K562 (cell line): ENCODE measurements around the gene MYOC. TPM values are rescaled to one million over a fixed set of nuclear protein-coding genes. Genes with fewer than 3 reads are reported as not detected.

ENCODE experiments used
- ATAC-seq: fragments of 200-7000 bp; cut with Tn5 transposase; 3 replicates; pipeline ENCODE4 v1.9.1; 2020; ENCODE audit warnings: moderate library complexity
- BruUV-seq: library from RNA; stranded (reverse); fragments of 400-500 nt; replicated peaks from 2 replicates; lab custom pipeline; 2021; lab: Mats Ljungman, UMichigan
- CTCF ChIA-PET: fragments of 300-600 bp; formaldehyde crosslinking; extraction: SDS; loops from one replicate; lab custom pipeline; 2021; ENCODE audit warnings: low intra/inter-chr PET ratio; lab: Yijun Ruan, JAX
- POLR2A ChIA-PET: fragments of 300-600, 350-650 bp; sonication (Branson Sonifier 250); formaldehyde crosslinking; extraction: SDS; loops from one replicate; lab custom pipeline; 2021; ENCODE audit warnings: antibody characterized with exemption, inconsistent platforms; lab: Yijun Ruan, JAX
- DNase-seq, 4 experiments: peaks; one replicate each; pipeline versions ENCODE4 v3.0.0 to v3.0.0-alpha.2; 2011 to 2018; ENCODE audit warnings: low spot score in 3 of 4, mixed read lengths in 3 of 4; ENCODE audit errors: extremely low read depth in 1 of 4
- FAIRE-seq: peaks from 2 replicates; lab custom pipeline; 2011; peaks lifted over from hg19 to GRCh38; lab: Jason Lieb, UNC
- H2AFZ ChIP-seq: 2 replicates; pipeline ENCODE4 v1.6.0; 2011; ENCODE audit warnings: low read depth, low read length, control low read depth, inconsistent platforms
- H3K27ac ChIP-seq: fragments of 200-600 bp; 3 replicates; pipeline ENCODE4 v1.8.0; 2011; ENCODE audit warnings: low read depth, mild to moderate bottlenecking, control low read depth, inconsistent platforms, low read length, moderate library complexity, mixed read lengths; ENCODE audit errors: extremely low read depth
- H3K27me3 ChIP-seq, 2 experiments: fragments of 300-600 bp in 1 of 2; 2 replicates in 1 of 2; 3 replicates in 1 of 2; pipeline versions ENCODE4 v1.6.0 to v1.8.0; 2011; ENCODE audit warnings: inconsistent platforms in 2 of 2, low read length in 2 of 2, mild to moderate bottlenecking in 1 of 2, mixed read lengths in 1 of 2, moderate library complexity in 1 of 2; ENCODE audit not compliant: control insufficient read depth in 2 of 2, insufficient read depth in 2 of 2
- H3K36me3 ChIP-seq: fragments of 300-600 bp; 3 replicates; pipeline ENCODE4 v1.8.0; 2011; ENCODE audit warnings: mild to moderate bottlenecking, low read length, inconsistent platforms; ENCODE audit not compliant: control insufficient read depth, insufficient read depth
- H3K4me1 ChIP-seq, 2 experiments: fragments of 200-600 bp in 1 of 2; replicated peaks in 1 of 2; 2 replicates in 1 of 2; 3 replicates in 1 of 2; pipeline versions ENCODE4 v1.5.1 to v1.8.0; 2011; ENCODE audit warnings: inconsistent platforms in 2 of 2, low read length in 2 of 2, mild to moderate bottlenecking in 1 of 2, mixed read lengths in 1 of 2, moderate library complexity in 1 of 2; ENCODE audit not compliant: control insufficient read depth in 2 of 2, insufficient read depth in 2 of 2
- H3K4me2 ChIP-seq: 2 replicates; pipeline ENCODE4 v1.6.1; 2011; ENCODE audit warnings: low read length, control low read depth, inconsistent platforms, mixed read lengths; ENCODE audit not compliant: insufficient read depth
- H3K4me3 ChIP-seq: fragments of 200-600 bp; sonication (generic), shearing (Covaris generic); 2 replicates; pipeline ENCODE4 v1.5.1; 2016; ENCODE audit warnings: control low read depth, inconsistent platforms
- H3K79me2 ChIP-seq: fragments of 200-600 bp; 3 replicates; pipeline ENCODE4 v1.8.0; 2011; ENCODE audit warnings: low read length, inconsistent platforms; ENCODE audit not compliant: control insufficient read depth, insufficient read depth
- H3K9ac ChIP-seq, 2 experiments: 2 replicates each; pipeline versions ENCODE4 v1.6.0 to v1.6.1; 2011; ENCODE audit warnings: low read depth in 2 of 2, low read length in 2 of 2, control low read depth in 1 of 2, inconsistent platforms in 1 of 2, mild to moderate bottlenecking in 1 of 2, mixed read lengths in 1 of 2; ENCODE audit not compliant: insufficient read depth in 1 of 2
- H3K9me1 ChIP-seq: one replicate; pipeline ENCODE4 v1.6.0; 2011; ENCODE audit warnings: inconsistent platforms, mild to moderate bottlenecking, low read length, moderate library complexity; ENCODE audit not compliant: control insufficient read depth, insufficient read depth
- H3K9me3 ChIP-seq: replicated peaks from 2 replicates; pipeline ENCODE4 v1.5.1; 2011; ENCODE audit warnings: low read depth, low read length, inconsistent platforms; ENCODE audit not compliant: control insufficient read depth, insufficient read depth
- H4K20me1 ChIP-seq: replicated peaks from 2 replicates; pipeline ENCODE4 v1.6.1; 2011; ENCODE audit warnings: low read length, inconsistent platforms, mixed read lengths; ENCODE audit not compliant: control insufficient read depth, insufficient read depth
- CREB3L1 ChIP-seq: fragments of 450-650 bp; IDR thresholded peaks from 2 replicates; pipeline ENCODE4 v1.6.1; 2014; ENCODE audit warnings: low read depth, mild to moderate bottlenecking, moderate library complexity, borderline replicate concordance
- ESRRB ChIP-seq: fragments of 250-450 bp; sonication (Bioruptor Pico); IDR thresholded peaks from 2 replicates; pipeline ENCODE4 v1.5.0; 2020; ENCODE audit warnings: mild to moderate bottlenecking, moderate library complexity, borderline replicate concordance
- KDM1A ChIP-seq, 2 experiments: fragments of 450-650 bp; IDR thresholded peaks; 2 replicates each; pipeline ENCODE4 v1.6.1; 2016; ENCODE audit warnings: mild to moderate bottlenecking in 2 of 2
- PTRF ChIP-seq: fragments of 450-650 bp; IDR thresholded peaks from 2 replicates; pipeline ENCODE4 v1.6.1; 2016; ENCODE audit warnings: mild to moderate bottlenecking, missing genetic modification characterization, missing compliant biosample characterization
- WGBS: fragments of 100-300 bp; shearing (Covaris generic); methylation state at CpG from one replicate; pipeline ENCODE4 v1.1.6; 2016; ENCODE audit warnings: low coverage, mixed read lengths; ENCODE audit not compliant: insufficient coverage; ENCODE audit errors: missing lambda C conversion rate; 5-methylcytosine and 5-hydroxymethylcytosine counted together
- in situ Hi-C: fragments of 300-500 bp; cut with MboI; formaldehyde crosslinking; loops from 4 replicates; pipeline ENCODE4 v1.15.0; 2018; ENCODE audit warnings: inconsistent platforms, mixed read lengths
- intact Hi-C: fragments of 100-400 bp; cut with micrococcal nuclease; formaldehyde crosslinking; loops from 2 replicates; pipeline ENCODE4 v1.14.2; 2022
- polyA plus RNA-seq, 8 experiments: library from polyadenylated mRNA; depleted of rRNA in 4 of 8; stranded (reverse) in 5 of 8; unstranded in 3 of 8; fragments of >200 nt; fragmentation: Nextera tagmentation in 2 of 8; fragmentation: Illumina TruSeq in 1 of 8; extraction: Ambion mirVana in 2 of 8; extraction: Trizol in 1 of 8; gene quantifications; 2 replicates each; pipeline versions ENCODE4 v1.2.1 to v1.2.3, GENCODE V29; 2011 to 2014; ENCODE audit warnings: inconsistent platforms in 1 of 8, missing spikeins in 1 of 8
- total RNA-seq, 7 experiments: library from RNA; depleted of rRNA in 6 of 7; stranded (reverse); fragments of >200 nt in 6 of 7; fragmentation: Illumina TruSeq in 2 of 7; extraction: Trizol in 2 of 7; gene quantifications; 2 replicates each; pipeline versions ENCODE4 v1.2.1 to v1.2.3, GENCODE V29; 2011 to 2021; ENCODE audit warnings: low replicate concordance in 1 of 7

Gene MYOC
- total and polyA plus RNA-seq, 9 of the 15 experiments (the other 6 are each of a cell fraction or from before 2014, with no cell fraction given), result not detected

GRCh38 chr1:171654201-171654941 is 1.9 kb upstream of the MYOC start:
- no peak for TF ChIP-seq PTRF (tag)
- 0 out of 4 replicates have a peak, but pooled peaks of 1 of the 2 experiments have one; percentile 9 for TF ChIP-seq KDM1A (IDR thresholded peaks at IDR 0.05)
- DNase-seq (no peak), ATAC-seq (no peak; the same call in 2 of the 3 replicates), FAIRE-seq (no peak)
- in situ Hi-C loops, result no loop called here
- Histone ChIP-seq H3K27ac (no peak overlapping the region), H3K4me1 (peaks cover 0 to 9% of the 10 kb centered on the region in 2 experiments; a peak in 2 of 5 replicates), H3K4me2 (no peak overlapping the region), H3K4me3 (no peak overlapping the region), H3K9me3 (no peaks in the 10 kb centered on the region), H3K36me3 (no peaks in the 10 kb centered on the region), H3K79me2 (no peaks in the 10 kb centered on the region), H3K27me3 (peaks cover 28% of the 10 kb centered on the region in 2 experiments), H3K9me1 (no peaks in the 10 kb centered on the region), H3K9ac (no peak overlapping the region), H2AFZ (no peak overlapping the region), H4K20me1 (no peaks in the 10 kb centered on the region)
- BruUV-seq, result no TSS peak
- 2% methylated on average over 8 of the region's 8 CpGs for WGBS
- ChIA-PET POLR2A (interaction anchor here (0.6 to 1.9 kb wide), 7 partner anchors 10 to 257 kb away, joined by 3 to 11 read pairs (median 4); no protein-coding TSS in a partner anchor), CTCF (no interaction called here)
- intact Hi-C loops, result loop anchor here (10.0 kb wide), 1 partner anchor 740 kb away; no protein-coding TSS in a partner anchor

- FAIRE-seq, result no peak
- WGBS, result 0% methylated on average over 1 of the region's 1 CpG
- ChIA-PET CTCF (no interaction called here), POLR2A (interaction anchor here (1.3 to 1.5 kb wide), 2 partner anchors 9 to 10 kb away, joined by 4 to 6 read pairs; no protein-coding TSS in a partner anchor)
- TF ChIP-seq CREB3L1, result no peak
- TF ChIP-seq ESRRB (CRISPR knock-in tag), result no peak
- H3K4me3 ChIP-seq, result no peak overlapping the region
- H3K4me1 ChIP-seq, result peaks cover 0 to 9% of the 10 kb centered on the region in 2 experiments; a peak in 2 of 5 replicates
- H3K9me1 ChIP-seq, result no peaks in the 10 kb centered on the region
- no peak for DNase-seq
- no peaks in the 10 kb centered on the region for H3K79me2 ChIP-seq
- H4K20me1 ChIP-seq, result no peaks in the 10 kb centered on the region
- no peaks in the 10 kb centered on the region for H3K36me3 ChIP-seq
- no peak overlapping the region for H3K4me2 ChIP-seq
- H2AFZ ChIP-seq, result no peak overlapping the region
- in situ Hi-C loops (no loop called here), intact Hi-C loops (loop anchor here (10.0 kb wide), 1 partner anchor 741 kb away; no protein-coding TSS in a partner anchor)
- BruUV-seq, result no TSS peak
- no peak for ATAC-seq
- no peaks in the 10 kb centered on the region for H3K9me3 ChIP-seq
- no peak overlapping the region for H3K27ac ChIP-seq
- peaks cover 28 to 30% of the 10 kb centered on the region in 2 experiments for H3K27me3 ChIP-seq
- H3K9ac ChIP-seq, result no peak overlapping the region
Measured at GRCh38 chr1:171653796-171654195, 1.3 kb upstream of the MYOC start.
